Measurements from ENCODE around the gene TOLLIP.

Gene TOLLIP

GRCh38 chr11:1337647-1338007 is 28.2 kb upstream of the TOLLIP start:
- DNase-seq (no peak), ATAC-seq (replicated peaks) (no peak)
- Mint-ChIP-seq H3K27me3 (peaks cover 8 to 13% of the 10 kb centered on the region in 2 donors), H3K36me3 (peaks cover 6 to 10% of the 10 kb centered on the region in 2 donors), H3K4me3 (peak overlapping the region; percentile 35 to 68), H3K27ac (peak overlapping the region; percentile 77), H3K4me1 (peaks cover 10 to 22% of the 10 kb centered on the region in 2 donors), H3K9me3 (peaks cover 9% of the 10 kb centered on the region in 2 donors)

GRCh38 chr11:1336836-1337646 is 27.6 kb upstream of the TOLLIP start:
- Mint-ChIP-seq H3K4me3 (no peak overlapping the region), H3K27ac (no peak overlapping the region), H3K27me3 (peaks cover 12 to 16% of the 10 kb centered on the region in 2 donors), H3K36me3 (peaks cover 6 to 10% of the 10 kb centered on the region in 2 donors), H3K4me1 (peaks cover 10 to 22% of the 10 kb centered on the region in 2 donors), H3K9me3 (peaks cover 9% of the 10 kb centered on the region in 2 donors)
- no peak for DNase-seq
- ATAC-seq (replicated peaks) = peak; percentile 50 to 56

GRCh38 chr11:1335811-1336761 is 26.7 kb upstream of the TOLLIP start:
- Mint-ChIP-seq H3K36me3 (peaks cover 6 to 10% of the 10 kb centered on the region in 2 donors), H3K9me3 (peaks cover 9% of the 10 kb centered on the region in 2 donors), H3K4me1 (peaks cover 10 to 22% of the 10 kb centered on the region in 2 donors), H3K27me3 (peaks cover 12 to 16% of the 10 kb centered on the region in 2 donors), H3K27ac (peak overlapping the region; percentile 15), H3K4me3 (peak overlapping the region; percentile 77 to 78)
- DNase-seq (no peak), ATAC-seq (replicated peaks) (peak; percentile 58 to 61)

GRCh38 chr11:1335264-1335810 is 25.9 kb upstream of the TOLLIP start:
- no peak for ATAC-seq (replicated peaks)
- Mint-ChIP-seq H3K9me3 (peaks cover 9% of the 10 kb centered on the region in 2 donors), H3K27ac (peak overlapping the region; percentile 16), H3K4me3 (peak overlapping the region; percentile 64 to 70), H3K27me3 (peaks cover 12 to 20% of the 10 kb centered on the region in 2 donors), H3K36me3 (peaks cover 6 to 10% of the 10 kb centered on the region in 2 donors), H3K4me1 (peaks cover 10 to 22% of the 10 kb centered on the region in 2 donors)
- DNase-seq = no peak

- Mint-ChIP-seq H3K4me1 (peaks cover 10 to 22% of the 10 kb centered on the region in 2 donors), H3K27ac (no peak overlapping the region), H3K9me3 (peaks cover 9% of the 10 kb centered on the region in 2 donors), H3K27me3 (peaks cover 12 to 20% of the 10 kb centered on the region in 2 donors), H3K36me3 (peaks cover 6 to 10% of the 10 kb centered on the region in 2 donors), H3K4me3 (no peak overlapping the region)
- DNase-seq (no peak), ATAC-seq (replicated peaks) (no peak)
Observed at GRCh38 chr11:1333860-1334259, 24.4 kb upstream of the TOLLIP start.

GRCh38 chr11:1333091-1333772 is 23.8 kb upstream of the TOLLIP start:
- peaks cover 3 to 7% of the 10 kb centered on the region in 2 donors for H3K36me3 Mint-ChIP-seq
- no peak for DNase-seq
- no peak for ATAC-seq (replicated peaks)
- H3K9me3 Mint-ChIP-seq = peaks cover 7 to 9% of the 10 kb centered on the region in 2 donors
- no peak overlapping the region for H3K27ac Mint-ChIP-seq
- no peak overlapping the region for H3K4me3 Mint-ChIP-seq
- peaks cover 17 to 21% of the 10 kb centered on the region in 2 donors for H3K27me3 Mint-ChIP-seq
- peaks cover 10 to 19% of the 10 kb centered on the region in 2 donors for H3K4me1 Mint-ChIP-seq

- peaks cover 30 to 37% of the 10 kb centered on the region in 2 donors for H3K27me3 Mint-ChIP-seq
- no peak overlapping the region for H3K4me3 Mint-ChIP-seq
- H3K27ac Mint-ChIP-seq = no peak overlapping the region
- H3K4me1 Mint-ChIP-seq = peaks cover 5 to 8% of the 10 kb centered on the region in 2 donors
- H3K9me3 Mint-ChIP-seq = peaks cover 17% of the 10 kb centered on the region in 2 donors
- no peak for DNase-seq
- peaks cover 11 to 18% of the 10 kb centered on the region in 2 donors for H3K36me3 Mint-ChIP-seq
- no peak for ATAC-seq (replicated peaks)
Observed at GRCh38 chr11:1330473-1330872, 21.0 kb upstream of the TOLLIP start.

- Mint-ChIP-seq H3K27ac (peak overlapping the region; percentile 51), H3K4me1 (peaks cover 9 to 13% of the 10 kb centered on the region in 2 donors), H3K36me3 (peaks cover 11 to 18% of the 10 kb centered on the region in 2 donors), H3K27me3 (peaks cover 33 to 47% of the 10 kb centered on the region in 2 donors), H3K9me3 (peaks cover 17% of the 10 kb centered on the region in 2 donors), H3K4me3 (no peak overlapping the region)
- DNase-seq (no peak), ATAC-seq (replicated peaks) (no peak)
Observed at GRCh38 chr11:1327064-1327460, 17.6 kb upstream of the TOLLIP start.

- Mint-ChIP-seq H3K9me3 (peaks cover 17% of the 10 kb centered on the region in 2 donors), H3K27ac (no peak overlapping the region), H3K4me3 (no peak overlapping the region), H3K4me1 (peaks cover 9 to 13% of the 10 kb centered on the region in 2 donors), H3K36me3 (peaks cover 11 to 18% of the 10 kb centered on the region in 2 donors), H3K27me3 (peaks cover 33 to 47% of the 10 kb centered on the region in 2 donors)
- no peak for ATAC-seq (replicated peaks)
- no peak for DNase-seq
Observed at GRCh38 chr11:1326435-1327063, 17.1 kb upstream of the TOLLIP start.

GRCh38 chr11:1323774-1324173 is 14.3 kb upstream of the TOLLIP start:
- Mint-ChIP-seq H3K27ac (no peak overlapping the region), H3K36me3 (peaks cover 11 to 18% of the 10 kb centered on the region in 2 donors)
- peak; percentile 34 to 46 for ATAC-seq (replicated peaks)

GRCh38 chr11:1317993-1318392 is 8.6 kb upstream of the TOLLIP start:
- Mint-ChIP-seq H3K4me3 (no peak overlapping the region), H3K27ac (no peak overlapping the region), H3K27me3 (peaks cover 16% of the 10 kb centered on the region in 2 donors), H3K36me3 (peaks cover 0 to 4% of the 10 kb centered on the region in 2 donors), H3K9me3 (peaks cover 3% of the 10 kb centered on the region in 2 donors), H3K4me1 (peaks cover 1 to 2% of the 10 kb centered on the region in 2 donors)
- ATAC-seq (replicated peaks) (no peak), DNase-seq (no peak)

More at GRCh38 chr11:1323774-1324173, 14.3 kb upstream of the TOLLIP start:
- Mint-ChIP-seq H3K4me3 (no peak overlapping the region), H3K4me1 (peaks cover 9 to 13% of the 10 kb centered on the region in 2 donors), H3K27me3 (peaks cover 36 to 56% of the 10 kb centered on the region in 2 donors), H3K9me3 (peaks cover 16 to 19% of the 10 kb centered on the region in 2 donors)
- DNase-seq = no peak

- H3K4me1 Mint-ChIP-seq = peaks cover 0 to 2% of the 10 kb centered on the region in 2 donors
- DNase-seq (no peak), ATAC-seq (replicated peaks) (no peak)
- peaks cover 3 to 4% of the 10 kb centered on the region in 2 donors for H3K9me3 Mint-ChIP-seq
- H3K4me3 Mint-ChIP-seq = no peak overlapping the region
- peaks cover 15 to 16% of the 10 kb centered on the region in 2 donors for H3K27me3 Mint-ChIP-seq
- H3K36me3 Mint-ChIP-seq = peaks cover 0 to 4% of the 10 kb centered on the region in 2 donors
- no peak overlapping the region for H3K27ac Mint-ChIP-seq
Observed at GRCh38 chr11:1317432-1317831, 8.0 kb upstream of the TOLLIP start.

Data from stimulated activated naive B cell treated with anti-CD40 and anti-IgM and Interleukin-4, amounts not matched to agents 10 μg/mL and 1 μg/mL and 100 μg/mL, for 72 hours (primary cell).